ENCODE measurements around the gene GPR18.

The GPR18 gene

GRCh38 chr13:99207511-99207910, 50.7 kb downstream of the GPR18 start:
- DNase-seq = no peak

DNA sequence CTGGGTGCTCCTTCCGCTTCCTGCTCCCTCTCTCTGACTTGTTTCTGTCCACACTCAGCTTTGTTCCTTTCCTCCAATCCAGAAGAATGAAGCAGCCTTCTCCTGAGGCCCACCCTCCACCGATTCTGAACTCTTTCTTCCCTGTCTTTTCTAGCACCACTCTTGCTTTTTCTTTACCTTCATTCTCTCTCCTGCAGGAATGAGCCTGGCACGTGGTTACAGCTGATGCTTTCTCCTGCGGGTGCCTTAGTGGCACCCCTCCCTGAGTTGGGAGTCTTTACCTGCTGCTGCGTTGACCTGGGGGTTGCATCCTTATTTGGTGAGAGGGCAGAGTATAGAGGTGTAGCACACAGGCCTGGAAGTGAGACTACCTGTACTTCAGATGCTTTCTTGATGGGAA, 51.3 kb downstream of the GPR18 start:
- no peak for DNase-seq

DNA sequence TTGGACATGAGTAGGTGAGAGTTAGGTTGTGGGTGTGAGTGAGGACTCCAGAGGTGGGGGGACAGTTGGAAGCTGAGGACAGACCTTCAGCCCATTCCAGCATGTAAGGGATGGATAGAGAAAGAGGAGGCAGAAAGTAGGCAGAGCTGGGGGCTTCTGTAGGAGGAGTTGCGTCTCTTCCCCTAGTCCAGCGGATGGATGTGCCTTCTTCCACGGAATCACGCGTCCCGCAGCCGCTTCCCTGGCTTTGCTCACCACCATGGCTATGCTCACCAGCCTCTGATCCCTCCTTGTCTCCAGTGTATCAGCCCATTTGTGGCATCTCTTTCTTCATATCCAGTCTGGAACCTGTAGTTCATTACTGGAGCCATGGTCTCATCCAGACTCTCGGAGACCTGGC, 52.0 kb downstream of the GPR18 start:
- DNase-seq = no peak

- no peak for DNase-seq
Measured at GRCh38 chr13:99205621-99206220, 52.5 kb downstream of the GPR18 start.

Measured in NCI-H1930 (cell line).